NCI-H146 treated with DMSO at 0.1 percent for 48 hours (cell line): ENCODE results near the gene TTC27.

Source experiments
- DNase-seq: peaks from one replicate; lab custom pipeline; 2025; ENCODE audit not compliant: unreplicated experiment; lab: John Stamatoyannopoulos, UW

Gene TTC27

GRCh38 chr2:32666704-32667103, 38.9 kb downstream of the TTC27 start:
- no peak for DNase-seq

- no peak for DNase-seq
Observed at GRCh38 chr2:32668254-32668653, 40.4 kb downstream of the TTC27 start.

- DNase-seq = no peak
Observed at GRCh38 chr2:32671885-32672533, 44.2 kb downstream of the TTC27 start.

- no peak for DNase-seq
Observed at GRCh38 chr2:32678825-32679224, 51.0 kb downstream of the TTC27 start.

- DNase-seq = no peak
Observed at GRCh38 chr2:32680942-32681341, 53.1 kb downstream of the TTC27 start.

GRCh38 chr2:32683520-32684086, 55.8 kb downstream of the TTC27 start:
- no peak for DNase-seq

GRCh38 chr2:32688541-32688940, 60.7 kb downstream of the TTC27 start:
- DNase-seq = no peak

GRCh38 chr2:32691678-32692077, 63.8 kb downstream of the TTC27 start:
- no peak for DNase-seq

GRCh38 chr2:32696439-32696838, 68.6 kb downstream of the TTC27 start:
- DNase-seq = no peak

GRCh38 chr2:32697156-32697555, 69.3 kb downstream of the TTC27 start:
- no peak for DNase-seq

- no peak for DNase-seq
Observed at GRCh38 chr2:32699151-32699550, 71.3 kb downstream of the TTC27 start.

- no peak for DNase-seq
Observed at GRCh38 chr2:32701806-32702205, 74.0 kb downstream of the TTC27 start.

- DNase-seq = no peak
Observed at GRCh38 chr2:32702303-32703064, 74.6 kb downstream of the TTC27 start.

GRCh38 chr2:32706815-32707579, 79.1 kb downstream of the TTC27 start:
- DNase-seq = no peak

- DNase-seq = no peak
Observed at GRCh38 chr2:32711219-32711618, 83.4 kb downstream of the TTC27 start.

- no peak for DNase-seq
Observed at GRCh38 chr2:32711908-32712501, 84.2 kb downstream of the TTC27 start.

GRCh38 chr2:32712870-32713269, 85.0 kb downstream of the TTC27 start:
- DNase-seq = no peak

- no peak for DNase-seq
Observed at GRCh38 chr2:32714521-32714920, 86.7 kb downstream of the TTC27 start.

GRCh38 chr2:32715391-32715841, 87.6 kb downstream of the TTC27 start:
- no peak for DNase-seq

- no peak for DNase-seq
Observed at GRCh38 chr2:32715981-32716380, 88.1 kb downstream of the TTC27 start.

- no peak for DNase-seq
Observed at GRCh38 chr2:32716598-32716997, 88.7 kb downstream of the TTC27 start.
